ENCODE results near the gene LRRFIP1.

GRCh38 chr2:237818066-237818473 is 190.7 kb downstream of the LRRFIP1 start:
- TF ChIP-seq CTCF (IDR thresholded peaks at IDR 0.05) (no peak), POLR2A (IDR thresholded peaks at IDR 0.05) (no peak)

Data from ovary (tissue), 3 donors.